GM12874 (cell line): ENCODE results near the gene GSTK1.

Experiments
- CTCF ChIP-seq: IDR thresholded peaks from 2 replicates; pipeline ENCODE4 v1.5.1; 2011; ENCODE audit warnings: low read depth, mild to moderate bottlenecking, control low read depth, low read length, moderate library complexity; ENCODE audit not compliant: insufficient read depth

GSTK1 gene

DNA sequence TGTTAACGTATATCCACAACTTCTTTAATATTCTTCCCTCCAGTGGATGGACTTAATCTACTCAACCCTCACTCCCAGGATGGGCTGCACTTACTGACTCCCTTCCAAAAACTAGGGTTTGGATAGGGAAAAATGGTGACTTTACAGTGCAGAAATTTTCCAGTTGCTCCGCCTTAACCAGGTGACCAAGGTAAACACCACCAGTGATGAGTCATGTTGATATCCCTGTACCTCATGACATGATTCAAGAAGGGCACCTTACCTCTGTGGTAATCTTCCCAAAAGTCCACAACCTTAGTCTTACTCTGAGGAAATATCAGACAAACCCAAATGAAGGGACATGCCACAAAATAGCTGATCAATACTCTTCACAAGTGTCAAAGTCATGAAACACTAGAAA, 3.5 kb upstream of the GSTK1 start:
- TF ChIP-seq CTCF = no peak

DNA sequence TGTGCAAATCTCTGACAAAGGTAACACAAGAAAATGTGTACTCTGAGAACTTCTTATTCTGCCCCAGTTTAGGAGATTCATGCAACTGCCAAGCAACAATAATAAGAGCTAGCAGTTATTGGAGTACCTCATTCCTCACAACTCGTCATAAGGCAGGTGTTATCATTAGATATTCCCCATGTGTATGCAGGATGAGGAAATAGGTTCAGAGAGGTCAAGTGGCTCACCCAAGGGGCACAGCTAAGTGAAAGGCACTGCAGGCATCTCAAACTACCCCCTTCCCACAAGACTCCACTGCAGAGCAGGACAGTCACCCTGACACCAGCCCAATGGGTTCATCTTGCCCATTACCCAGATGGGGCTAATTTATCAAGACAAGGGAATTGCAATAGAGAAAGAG, 1.3 kb upstream of the GSTK1 start:
- TF ChIP-seq CTCF = no peak

DNA sequence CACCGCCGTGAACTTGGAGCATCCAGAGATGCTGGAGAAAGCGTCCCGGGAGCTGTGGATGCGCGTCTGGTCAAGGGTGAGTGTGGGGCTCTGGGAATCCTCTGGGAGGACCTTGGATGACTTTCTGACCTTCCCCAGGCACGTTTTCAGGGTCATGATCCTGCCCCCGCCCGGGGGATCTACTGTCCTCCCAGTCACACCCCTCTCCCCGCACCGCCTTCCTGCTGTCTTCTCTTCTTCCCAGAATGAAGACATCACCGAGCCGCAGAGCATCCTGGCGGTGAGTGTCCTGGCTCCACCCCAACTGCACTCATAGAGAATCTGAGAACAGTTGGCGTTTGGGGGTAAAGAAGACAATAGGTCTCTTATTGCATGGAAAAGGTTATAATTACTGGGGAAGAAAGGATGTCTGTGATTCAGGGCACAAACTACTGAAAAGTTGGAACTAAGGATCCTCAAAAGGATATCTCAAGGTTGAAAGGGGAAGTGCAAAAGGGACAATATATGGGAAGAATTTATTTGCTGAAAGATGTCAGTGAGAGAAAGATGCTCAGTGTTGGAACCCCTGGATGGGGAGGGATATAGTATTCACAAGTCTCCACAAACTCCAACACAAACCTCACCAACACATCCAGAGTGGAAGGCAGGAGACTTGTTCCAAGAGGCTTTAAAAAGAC, 1.9 kb downstream of the GSTK1 start:
- no peak for TF ChIP-seq CTCF

- TF ChIP-seq CTCF = no peak
Observed at GRCh38 chr7:143269251-143269650, 6.0 kb downstream of the GSTK1 start.

DNA sequence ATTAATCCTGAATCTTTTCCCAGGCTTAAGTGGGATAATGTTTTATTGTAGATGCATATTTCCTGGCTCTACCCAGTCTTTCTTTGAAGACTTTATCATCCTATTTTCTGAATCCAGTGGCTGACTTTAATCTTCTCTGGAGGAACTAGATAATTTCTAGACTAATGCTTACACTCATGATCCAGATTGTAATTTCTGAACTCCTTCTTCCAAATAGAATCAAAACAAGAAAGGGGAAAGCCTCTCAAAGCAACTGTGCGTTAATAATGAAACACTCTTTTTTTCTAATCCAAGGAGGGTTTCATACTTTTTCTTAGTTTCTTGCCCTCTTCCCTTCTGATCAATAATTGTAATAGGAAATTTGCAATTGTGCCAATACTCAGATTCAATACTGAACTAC, 8.0 kb downstream of the GSTK1 start:
- no peak for TF ChIP-seq CTCF

GRCh38 chr7:143272871-143273270, 9.6 kb downstream of the GSTK1 start:
- no peak for TF ChIP-seq CTCF

- TF ChIP-seq CTCF = no peak
Observed at GRCh38 chr7:143279186-143280098, 16.2 kb downstream of the GSTK1 start.
